Activated B cell treated with CpG ODN at 0.5 μM for 24 hours (primary cell): ENCODE measurements around the gene MYO15B. TPM values are rescaled to one million over a fixed set of nuclear protein-coding genes. Genes with fewer than 3 reads are reported as not detected.
"Not testable (repeated sequence)": the region's sequence is repeated elsewhere in the genome, so short reads cannot be mapped to it uniquely, and the experiment has no call there.

Experiments
- ATAC-seq: fragments of 200-7000 bp; cut with Tn5 transposase; one replicate; pipeline ENCODE4 v1.10.0; 2021; ENCODE audit warnings: low read depth, mild to moderate bottlenecking, moderate library complexity
- CTCF ChIA-PET: fragments of 350-600 bp; sonication (Branson Sonifier 250); formaldehyde crosslinking; loops from one replicate; lab custom pipeline; 2021; ENCODE audit warnings: antibody characterized with exemption; lab: Charles Lee
- POLR2A ChIA-PET: fragments of 350-600 bp; sonication (Branson Sonifier 250); formaldehyde crosslinking; loops from one replicate; lab custom pipeline; 2021; ENCODE audit warnings: antibody characterized with exemption; lab: Charles Lee
- DNase-seq: peaks from one replicate; pipeline ENCODE4 v3.0.0; 2022
- H3K27ac Mint-ChIP-seq: one replicate; pipeline ENCODE4 v1.8.0; 2020; ENCODE audit warnings: mixed read lengths
- H3K27me3 Mint-ChIP-seq: one replicate; pipeline ENCODE4 v1.8.0; 2021; ENCODE audit warnings: mixed read lengths
- H3K36me3 Mint-ChIP-seq: one replicate; pipeline ENCODE4 v1.8.0; 2021; ENCODE audit warnings: low read depth, mixed read lengths
- H3K4me1 Mint-ChIP-seq: one replicate; pipeline ENCODE4 v1.8.0; 2021; ENCODE audit warnings: mixed read lengths
- H3K4me3 Mint-ChIP-seq: one replicate; pipeline ENCODE4 v1.8.0; 2020; ENCODE audit warnings: mild to moderate bottlenecking, mixed read lengths
- H3K9me3 Mint-ChIP-seq: one replicate; pipeline ENCODE4 v1.8.0; 2020; ENCODE audit warnings: mixed read lengths
- CTCF ChIP-seq: fragments of 200-600 bp; IDR thresholded peaks from one replicate; pipeline ENCODE4 v1.8.0; 2022; ENCODE audit warnings: antibody characterized with exemption, mild to moderate bottlenecking
- intact Hi-C: fragments of 100-400 bp; cut with micrococcal nuclease; formaldehyde crosslinking; loops from one replicate; pipeline ENCODE4 v1.15.1; 2024
- total RNA-seq: library from RNA; stranded (reverse); gene quantifications from 2 replicates; pipeline ENCODE4 v1.2.3, GENCODE V29; 2022

MYO15B gene
- total RNA-seq, 1 donor from 2014 or later = 264 TPM

DNA sequence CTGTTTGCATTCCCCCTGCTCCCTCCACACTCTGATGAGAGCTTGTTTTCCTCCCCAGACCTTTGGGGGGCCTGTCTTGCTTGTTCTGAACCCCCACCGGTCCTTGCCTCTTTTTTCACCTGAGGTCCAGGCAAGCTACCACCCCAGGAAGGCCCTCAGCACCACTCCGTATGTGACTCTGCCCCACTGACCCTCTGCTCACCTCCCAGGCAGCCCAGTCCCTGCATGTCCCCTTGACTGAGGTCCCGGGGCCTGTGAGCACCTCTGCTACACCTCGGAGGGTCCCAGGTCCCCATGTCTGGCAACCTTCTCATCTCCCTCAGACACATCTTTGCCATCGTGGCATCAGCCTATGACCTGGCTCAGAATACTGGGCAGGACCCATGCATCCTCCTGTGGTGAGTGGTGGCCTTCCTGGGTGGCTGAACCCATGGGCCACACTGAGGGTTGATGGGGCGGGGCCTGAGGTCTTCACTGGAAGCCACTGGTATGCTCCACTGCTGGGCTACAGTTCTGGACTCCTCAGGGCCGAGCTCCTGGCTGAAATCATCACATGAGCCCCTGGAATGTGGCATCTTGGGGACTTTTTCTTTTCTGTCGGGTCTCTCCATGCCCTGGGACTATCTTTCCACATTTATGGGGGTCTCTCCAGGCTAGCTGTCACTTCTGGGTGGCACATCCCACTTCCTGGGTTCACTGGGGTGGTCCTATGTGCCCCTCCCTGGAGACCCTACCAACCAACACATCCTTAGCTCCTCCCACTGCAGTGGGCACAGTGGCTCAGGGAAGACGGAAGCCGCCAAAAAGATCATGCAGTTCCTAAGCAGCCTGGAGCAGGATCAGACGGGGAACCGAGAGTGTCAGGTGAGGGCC lies 3.5 kb downstream of the MYO15B start:
- peaks cover 2% of the 10 kb centered on the region for H3K36me3 Mint-ChIP-seq
- H3K9me3 Mint-ChIP-seq = no peaks in the 10 kb centered on the region
- no peaks in the 10 kb centered on the region for H3K27me3 Mint-ChIP-seq
- intact Hi-C loops = no loop called here
- CTCF ChIA-PET = interaction anchor here (1.0 to 1.6 kb wide), 3 partner anchors 42 to 161 kb away, joined by 3 to 10 read pairs (median 3); partner anchors contain the start of gene SMIM5
- TF ChIP-seq CTCF = no peak
- H3K27ac Mint-ChIP-seq = peak overlapping the region; percentile 50
- peak overlapping the region; percentile 30 for H3K4me3 Mint-ChIP-seq
- POLR2A ChIA-PET = interaction anchor here (0.6 to 1.0 kb wide), 2 partner anchors 13 to 20 kb away, joined by 3 to 4 read pairs; no protein-coding TSS in a partner anchor
- DNase-seq (no peak), ATAC-seq (no peak)
- H3K4me1 Mint-ChIP-seq = peaks cover 16% of the 10 kb centered on the region

DNA sequence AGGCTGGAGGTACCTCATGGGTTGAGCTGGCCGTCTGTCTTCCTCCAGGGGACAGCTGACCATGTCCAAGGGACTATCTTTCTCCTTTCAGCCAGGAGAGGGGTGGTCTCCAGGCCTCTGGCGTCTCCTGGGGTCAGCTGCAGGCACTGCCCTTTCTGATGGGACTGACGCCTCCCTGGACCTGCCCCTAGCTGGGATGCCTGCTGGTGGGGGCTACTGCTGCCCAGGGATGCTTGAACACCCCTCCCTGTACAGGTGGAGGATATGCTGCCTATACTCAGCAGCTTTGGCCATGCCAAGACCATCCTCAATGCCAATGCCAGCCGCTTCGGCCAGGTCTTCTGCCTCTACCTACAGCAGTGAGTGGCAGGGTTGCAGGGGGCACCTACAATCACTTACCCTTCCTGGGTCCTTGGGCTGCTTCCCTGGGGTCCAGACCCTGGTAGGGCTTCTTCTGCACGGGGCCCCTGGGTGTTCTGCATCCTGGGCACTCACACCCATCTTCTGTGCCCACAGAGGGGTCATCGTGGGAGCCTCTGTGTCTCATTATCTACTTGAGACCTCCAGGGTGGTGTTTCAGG lies 4.2 kb downstream of the MYO15B start:
- no peaks in the 10 kb centered on the region for H3K27me3 Mint-ChIP-seq
- DNase-seq (no peak), ATAC-seq (no peak)
- H3K4me3 Mint-ChIP-seq = no peak overlapping the region
- H3K27ac Mint-ChIP-seq = no peak overlapping the region
- H3K9me3 Mint-ChIP-seq = no peaks in the 10 kb centered on the region
- CTCF ChIA-PET = interaction anchor here (1.0 kb wide), 1 partner anchor 157 kb away, joined by 3 read pairs; no protein-coding TSS in a partner anchor
- intact Hi-C loops = no loop called here
- H3K4me1 Mint-ChIP-seq = peaks cover 16% of the 10 kb centered on the region
- H3K36me3 Mint-ChIP-seq = peaks cover 2% of the 10 kb centered on the region
- POLR2A ChIA-PET = no interaction called here
- no peak for TF ChIP-seq CTCF

DNA sequence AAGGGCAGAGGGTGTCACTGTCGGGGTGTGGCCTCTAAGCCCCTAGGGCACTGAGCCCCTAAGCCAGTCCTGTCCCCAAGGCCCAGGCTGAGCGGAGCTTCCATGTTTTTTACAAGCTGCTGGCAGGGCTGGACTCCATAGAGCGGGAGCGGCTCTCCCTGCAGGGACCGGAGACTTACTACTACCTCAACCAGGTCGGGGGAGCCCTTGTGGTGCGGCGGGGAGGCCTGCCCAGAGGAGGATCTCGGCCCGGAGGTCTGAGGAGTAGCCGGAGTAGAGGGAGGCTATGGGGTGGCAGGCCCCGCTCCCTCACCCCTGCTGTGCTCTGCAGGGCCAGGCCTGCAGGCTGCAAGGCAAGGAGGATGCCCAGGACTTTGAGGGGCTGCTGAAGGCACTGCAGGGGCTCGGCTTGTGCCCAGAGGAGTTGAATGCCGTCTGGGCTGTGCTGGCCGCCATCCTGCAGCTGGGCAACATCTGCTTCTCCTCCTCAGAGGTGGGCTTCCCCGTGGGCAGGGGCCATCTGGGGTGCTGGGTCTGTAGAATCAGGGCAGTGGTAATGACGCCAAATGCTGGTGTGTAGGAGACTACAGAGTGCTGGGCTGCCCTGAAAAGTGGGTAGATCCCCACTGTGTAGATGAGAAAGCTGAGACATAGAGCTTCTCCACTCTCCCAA lies 4.9 kb downstream of the MYO15B start:
- TF ChIP-seq CTCF = no peak
- ATAC-seq (no peak), DNase-seq (no peak)
- no peaks in the 10 kb centered on the region for H3K27me3 Mint-ChIP-seq
- POLR2A ChIA-PET = interaction anchor here (0.7 kb wide), 1 partner anchor 388 kb away, joined by 4 read pairs; no protein-coding TSS in a partner anchor
- no peak overlapping the region for H3K27ac Mint-ChIP-seq
- H3K4me1 Mint-ChIP-seq = peaks cover 13% of the 10 kb centered on the region
- CTCF ChIA-PET = interaction anchor here (1.0 kb wide), 1 partner anchor 157 kb away, joined by 3 read pairs; no protein-coding TSS in a partner anchor
- H3K4me3 Mint-ChIP-seq = no peak overlapping the region
- H3K9me3 Mint-ChIP-seq = no peaks in the 10 kb centered on the region
- intact Hi-C loops = no loop called here
- peaks cover 2% of the 10 kb centered on the region for H3K36me3 Mint-ChIP-seq

DNA sequence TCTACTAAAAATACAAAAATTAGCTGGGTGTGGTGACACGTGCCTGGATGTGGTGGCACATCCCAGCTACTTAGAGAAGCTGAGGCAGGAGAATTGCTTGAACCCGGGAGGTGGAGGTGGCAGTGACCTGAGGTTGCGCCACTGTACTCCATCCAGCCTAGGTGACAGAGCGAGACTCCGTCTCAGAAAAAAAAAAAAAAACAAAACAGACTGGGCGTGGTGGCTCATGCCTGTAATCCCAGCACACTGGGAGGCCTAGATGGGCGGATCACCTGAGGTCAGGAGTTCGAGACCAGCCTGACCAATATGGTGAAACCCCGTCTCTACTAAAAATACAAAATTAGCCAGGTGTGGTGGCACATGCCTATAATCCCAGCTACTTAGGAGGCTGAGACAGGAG lies 5.8 kb downstream of the MYO15B start:
- DNase-seq, H3K4me1 Mint-ChIP-seq, CTCF ChIA-PET, H3K9me3 Mint-ChIP-seq, H3K36me3 Mint-ChIP-seq, ATAC-seq, H3K4me3 Mint-ChIP-seq, intact Hi-C loops, H3K27ac Mint-ChIP-seq, H3K27me3 Mint-ChIP-seq: not testable (repeated sequence)
- POLR2A ChIA-PET = interaction anchor here (0.7 kb wide), 1 partner anchor 464 kb away, joined by 3 read pairs; no protein-coding TSS in a partner anchor

DNA sequence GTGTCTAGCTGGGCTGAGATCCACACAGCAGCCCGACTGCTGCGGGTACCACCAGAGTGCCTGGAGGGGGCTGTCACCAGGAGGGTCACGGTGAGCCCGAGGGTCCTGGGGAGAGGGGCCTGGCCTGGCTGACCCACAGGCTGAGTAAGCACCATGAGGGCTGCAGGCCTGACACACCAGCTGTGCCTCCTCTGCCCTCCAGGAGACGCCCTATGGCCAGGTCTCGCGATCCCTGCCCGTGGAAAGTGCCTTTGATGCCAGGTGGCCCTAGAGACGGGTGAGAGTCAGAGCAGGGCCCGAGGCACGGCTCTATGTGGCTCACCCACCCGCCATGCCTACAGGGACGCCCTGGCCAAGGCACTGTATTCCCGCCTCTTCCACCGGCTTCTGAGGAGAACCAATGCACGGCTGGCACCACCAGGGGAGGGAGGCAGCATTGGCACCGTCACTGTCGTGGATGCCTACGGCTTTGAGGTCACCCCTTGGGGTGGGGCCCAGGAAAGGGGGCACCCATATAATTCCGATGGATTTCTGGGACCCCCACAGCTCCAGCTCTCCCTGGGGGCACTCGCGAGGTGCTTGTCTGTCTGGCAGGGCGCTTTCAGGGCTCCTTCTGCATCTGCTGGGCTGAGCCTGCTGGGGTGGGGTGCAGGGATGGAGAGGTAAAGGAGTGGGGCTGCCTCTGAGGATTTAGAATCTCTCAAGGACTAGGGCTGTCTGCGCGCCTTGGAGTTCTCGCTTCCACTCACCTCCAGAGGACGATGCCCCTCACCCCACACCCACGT lies 7.1 kb downstream of the MYO15B start:
- DNase-seq (no peak), ATAC-seq (no peak)
- Mint-ChIP-seq H3K36me3 (peaks cover 2% of the 10 kb centered on the region), H3K4me3 (no peak overlapping the region), H3K9me3 (no peaks in the 10 kb centered on the region), H3K27ac (no peak overlapping the region), H3K27me3 (no peaks in the 10 kb centered on the region), H3K4me1 (peaks cover 10% of the 10 kb centered on the region)
- ChIA-PET CTCF (no interaction called here), POLR2A (interaction anchor here (0.6 kb wide), 1 partner anchor 22 kb away, joined by 4 read pairs; no protein-coding TSS in a partner anchor)
- intact Hi-C loops = no loop called here
- no peak for TF ChIP-seq CTCF
